MM.1S (cell line): ENCODE data around the gene CACNA1D.

Source experiments
- DNase-seq: peaks from one replicate; pipeline ENCODE4 v3.0.0-alpha.2; 2015
- H2AFZ ChIP-seq: fragments of 300-600 bp; sonication (generic); 2 replicates; pipeline ENCODE4 v1.6.0; 2016; ENCODE audit warnings: antibody characterized with exemption, low read length
- H3F3A ChIP-seq: fragments of 300-600 bp; sonication (generic); 2 replicates; pipeline ENCODE4 v1.6.1; 2016; ENCODE audit warnings: mild to moderate bottlenecking, antibody characterized with exemption, low read length, moderate library complexity, mixed read lengths; ENCODE audit not compliant: insufficient read depth
- H3K27ac ChIP-seq: fragments of 300-600 bp; sonication (generic); 2 replicates; pipeline ENCODE4 v1.5.1; 2016; ENCODE audit warnings: mild to moderate bottlenecking, low read length
- H3K27me3 ChIP-seq: fragments of 300-600 bp; sonication (generic); replicated peaks from 2 replicates; pipeline ENCODE4 v1.6.0; 2016; ENCODE audit warnings: low read length; ENCODE audit not compliant: insufficient read depth
- H3K36me3 ChIP-seq: fragments of 300-600 bp; sonication (generic); replicated peaks from 2 replicates; pipeline ENCODE4 v1.6.1; 2016; ENCODE audit warnings: mild to moderate bottlenecking, low read length, mixed read lengths; ENCODE audit not compliant: insufficient read depth
- H3K4me1 ChIP-seq: fragments of 300-600 bp; sonication (generic); 2 replicates; pipeline ENCODE4 v1.6.1; 2016; ENCODE audit warnings: low read length, mixed read lengths
- H3K4me2 ChIP-seq: fragments of 300-600 bp; sonication (generic); 2 replicates; pipeline ENCODE4 v1.6.0; 2016; ENCODE audit warnings: low read depth, low read length
- H3K4me3 ChIP-seq: fragments of 300-600 bp; sonication (generic); 2 replicates; pipeline ENCODE4 v1.5.1; 2016; ENCODE audit warnings: low read length, mixed read lengths
- H3K79me2 ChIP-seq: fragments of 300-600 bp; sonication (generic); 2 replicates; pipeline ENCODE4 v1.6.1; 2016; ENCODE audit warnings: mixed run types, low read length, mixed read lengths
- H3K9ac ChIP-seq: fragments of 300-600 bp; sonication (generic); 2 replicates; pipeline ENCODE4 v1.6.1; 2016; ENCODE audit warnings: low read length, mixed read lengths
- H3K9me2 ChIP-seq: fragments of 300-600 bp; sonication (generic); replicated peaks from 2 replicates; pipeline ENCODE4 v1.6.1; 2016; ENCODE audit warnings: mild to moderate bottlenecking, low read length, mixed read lengths; ENCODE audit not compliant: insufficient read depth
- H3K9me3 ChIP-seq: fragments of 300-600 bp; sonication (generic); replicated peaks from 2 replicates; pipeline ENCODE4 v1.6.1; 2016; ENCODE audit warnings: mild to moderate bottlenecking, low read length, mixed read lengths; ENCODE audit not compliant: insufficient read depth
- H4K20me1 ChIP-seq: fragments of 300-600 bp; sonication (generic); 2 replicates; pipeline ENCODE4 v1.6.1; 2016; ENCODE audit warnings: mild to moderate bottlenecking, low read length, moderate library complexity, mixed read lengths; ENCODE audit not compliant: insufficient read depth
- EZH2 ChIP-seq: fragments of 300-600 bp; sonication (generic); optimal IDR thresholded peaks from 2 replicates; pipeline ENCODE3; 2017; ENCODE audit warnings: low read depth, mild to moderate bottlenecking, antibody characterized with exemption, low read length, mixed read lengths
- EZH2phosphoT487 ChIP-seq: fragments of 300-600 bp; sonication (generic); IDR thresholded peaks from 2 replicates; pipeline ENCODE4 v1.6.1; 2018; ENCODE audit warnings: antibody characterized with exemption, low read length
- TF ChIP-seq, protein P1 (sequence below): fragments of 300-600 bp; sonication (generic); IDR thresholded peaks from 2 replicates; pipeline ENCODE4 v1.5.1; 2016; ENCODE audit warnings: antibody characterized with exemption, low read length, mixed read lengths

Gene CACNA1D

DNA sequence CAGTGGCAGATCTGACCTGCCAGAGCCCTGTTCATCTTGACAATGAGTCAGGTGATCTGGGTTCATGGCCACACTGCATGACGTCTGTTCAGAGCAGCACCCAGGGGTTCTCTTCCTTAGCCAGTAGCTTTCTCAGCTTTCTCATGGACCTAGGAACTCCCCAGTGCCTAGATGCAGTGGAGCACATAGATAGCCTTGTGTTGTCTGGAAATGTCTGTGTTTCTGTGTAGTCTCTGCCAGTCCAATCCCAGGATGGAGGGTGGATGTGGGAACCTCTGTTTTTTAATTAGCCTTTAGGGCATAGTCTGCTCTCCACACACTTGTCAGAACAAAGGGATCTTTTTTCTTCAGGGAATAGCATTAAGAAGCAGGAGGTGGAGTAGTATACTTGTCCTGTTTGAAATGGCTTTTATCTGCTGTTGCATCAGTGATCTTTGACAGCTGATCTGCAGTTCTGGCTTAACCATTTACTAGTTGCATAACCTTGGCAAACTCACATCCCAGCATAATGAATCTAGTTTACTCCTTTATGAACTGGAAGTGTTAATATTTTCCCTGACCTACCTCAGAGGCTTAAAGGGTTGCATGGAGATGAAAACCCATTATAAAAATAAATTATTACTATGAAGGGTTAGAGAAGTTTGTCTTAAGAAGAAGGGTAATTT, 16.1 kb upstream of the CACNA1D start:
- no peak overlapping the region for H3K9ac ChIP-seq
- H2AFZ ChIP-seq: no peak overlapping the region
- H3K27ac ChIP-seq: no peak overlapping the region
- H3K4me1 ChIP-seq: no peaks in the 10 kb centered on the region
- H3K9me3 ChIP-seq: no peaks in the 10 kb centered on the region
- no peaks in the 10 kb centered on the region for H3K79me2 ChIP-seq
- TF ChIP-seq EZH2phosphoT487: no peak
- no peak for TF ChIP-seq EZH2
- TF ChIP-seq, protein P1, sequence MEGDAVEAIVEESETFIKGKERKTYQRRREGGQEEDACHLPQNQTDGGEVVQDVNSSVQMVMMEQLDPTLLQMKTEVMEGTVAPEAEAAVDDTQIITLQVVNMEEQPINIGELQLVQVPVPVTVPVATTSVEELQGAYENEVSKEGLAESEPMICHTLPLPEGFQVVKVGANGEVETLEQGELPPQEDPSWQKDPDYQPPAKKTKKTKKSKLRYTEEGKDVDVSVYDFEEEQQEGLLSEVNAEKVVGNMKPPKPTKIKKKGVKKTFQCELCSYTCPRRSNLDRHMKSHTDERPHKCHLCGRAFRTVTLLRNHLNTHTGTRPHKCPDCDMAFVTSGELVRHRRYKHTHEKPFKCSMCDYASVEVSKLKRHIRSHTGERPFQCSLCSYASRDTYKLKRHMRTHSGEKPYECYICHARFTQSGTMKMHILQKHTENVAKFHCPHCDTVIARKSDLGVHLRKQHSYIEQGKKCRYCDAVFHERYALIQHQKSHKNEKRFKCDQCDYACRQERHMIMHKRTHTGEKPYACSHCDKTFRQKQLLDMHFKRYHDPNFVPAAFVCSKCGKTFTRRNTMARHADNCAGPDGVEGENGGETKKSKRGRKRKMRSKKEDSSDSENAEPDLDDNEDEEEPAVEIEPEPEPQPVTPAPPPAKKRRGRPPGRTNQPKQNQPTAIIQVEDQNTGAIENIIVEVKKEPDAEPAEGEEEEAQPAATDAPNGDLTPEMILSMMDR: no peak
- DNase-seq: no peak
- H3K27me3 ChIP-seq: no peaks in the 10 kb centered on the region
- H3K9me2 ChIP-seq: no peaks in the 10 kb centered on the region
- H4K20me1 ChIP-seq: no peaks in the 10 kb centered on the region
- no peaks in the 10 kb centered on the region for H3K36me3 ChIP-seq
- H3F3A ChIP-seq: no peaks in the 10 kb centered on the region
- H3K4me2 ChIP-seq: no peak overlapping the region
- no peak overlapping the region for H3K4me3 ChIP-seq

DNA sequence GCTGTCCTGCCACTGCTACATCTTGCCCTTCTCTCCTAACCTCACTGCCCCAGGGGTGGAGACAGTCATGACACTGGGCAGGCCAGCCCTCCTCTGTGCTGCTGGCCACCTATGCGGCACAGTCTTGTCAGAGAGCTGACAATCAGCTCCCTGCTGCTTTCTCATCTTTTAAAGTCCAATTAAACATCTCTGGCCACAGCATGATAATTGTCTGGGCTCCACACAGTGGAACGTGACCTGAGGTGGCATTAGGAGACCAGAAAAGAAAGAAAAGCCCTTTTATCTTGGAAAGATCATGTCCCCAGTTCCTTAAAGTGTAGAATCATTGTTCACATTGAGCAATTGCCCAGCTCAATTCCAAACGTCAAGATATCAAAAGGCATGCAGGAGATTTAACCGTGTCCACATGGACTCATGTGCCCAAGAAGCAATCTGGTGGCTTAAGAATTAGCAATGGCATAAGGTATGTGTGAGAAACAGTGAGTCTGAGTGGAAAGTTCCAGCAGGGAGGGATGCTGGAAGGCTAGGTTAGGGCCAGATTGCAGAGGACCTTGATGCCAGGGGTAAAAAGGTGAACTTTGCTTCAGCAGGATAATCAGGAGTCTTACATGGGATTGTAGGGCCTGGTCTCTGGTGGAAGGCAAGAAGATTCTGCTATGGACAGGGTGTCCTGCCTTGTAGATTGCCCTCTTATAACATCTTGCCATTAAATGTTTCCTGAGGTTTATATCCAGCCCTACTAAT, 15.3 kb upstream of the CACNA1D start:
- H3F3A ChIP-seq: no peaks in the 10 kb centered on the region
- H3K4me1 ChIP-seq: no peaks in the 10 kb centered on the region
- no peak for TF ChIP-seq EZH2phosphoT487
- no peak for TF ChIP-seq EZH2
- H3K9ac ChIP-seq: no peak overlapping the region
- H3K27ac ChIP-seq: no peak overlapping the region
- DNase-seq: no peak
- H3K27me3 ChIP-seq: no peaks in the 10 kb centered on the region
- no peaks in the 10 kb centered on the region for H3K79me2 ChIP-seq
- no peaks in the 10 kb centered on the region for H4K20me1 ChIP-seq
- H2AFZ ChIP-seq: no peak overlapping the region
- H3K4me3 ChIP-seq: no peak overlapping the region
- no peak overlapping the region for H3K4me2 ChIP-seq
- no peaks in the 10 kb centered on the region for H3K9me2 ChIP-seq
- H3K36me3 ChIP-seq: no peaks in the 10 kb centered on the region
- no peaks in the 10 kb centered on the region for H3K9me3 ChIP-seq

DNA sequence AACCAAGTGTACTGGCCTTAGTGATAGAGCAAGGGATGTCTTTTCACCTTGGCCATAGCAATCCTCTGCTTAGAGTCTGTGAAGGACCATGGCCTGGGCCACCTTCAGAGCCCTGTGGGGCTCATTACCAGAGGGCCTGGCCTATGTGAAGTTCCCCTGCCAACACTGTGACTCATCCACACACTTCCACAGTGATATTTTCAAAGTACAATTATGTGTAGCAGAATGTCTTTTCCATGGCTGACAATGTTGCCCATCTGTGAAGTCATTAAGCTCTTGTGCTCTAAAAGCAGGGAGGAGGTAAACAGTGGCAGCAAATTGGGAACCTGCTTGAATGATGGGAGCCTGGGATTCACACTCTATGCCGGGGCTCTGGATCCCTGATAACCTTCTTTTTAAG, 12.2 kb upstream of the CACNA1D start:
- Histone ChIP-seq H3F3A (no peaks in the 10 kb centered on the region), H3K9ac (no peak overlapping the region), H3K79me2 (no peaks in the 10 kb centered on the region), H4K20me1 (no peaks in the 10 kb centered on the region), H3K36me3 (no peaks in the 10 kb centered on the region), H3K9me3 (no peaks in the 10 kb centered on the region), H3K27me3 (no peaks in the 10 kb centered on the region), H3K4me1 (no peaks in the 10 kb centered on the region), H2AFZ (no peak overlapping the region), H3K4me3 (no peak overlapping the region), H3K9me2 (no peaks in the 10 kb centered on the region), H3K4me2 (no peak overlapping the region), H3K27ac (no peak overlapping the region)
- no peak for DNase-seq
- TF ChIP-seq EZH2 (no peak), EZH2phosphoT487 (no peak)
- TF ChIP-seq, protein P1: no peak

DNA sequence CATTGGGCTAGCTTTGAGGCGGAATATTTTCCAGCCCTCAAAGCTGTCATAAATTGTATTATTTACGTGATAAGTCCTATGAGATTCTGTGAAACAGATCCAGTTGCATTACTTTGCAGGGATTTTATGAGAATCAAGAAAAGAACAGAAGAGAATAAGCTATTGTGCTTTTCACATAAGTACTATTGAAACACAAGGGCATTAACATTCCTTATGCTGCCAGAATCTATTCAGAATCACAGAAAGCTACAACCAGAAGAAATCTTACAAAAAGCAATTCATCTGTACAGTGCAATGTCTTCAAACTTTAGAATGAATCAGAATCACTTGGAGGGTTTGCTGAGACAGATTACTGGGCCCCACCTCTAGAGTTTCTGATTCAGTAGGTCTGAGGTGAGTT, 10.6 kb upstream of the CACNA1D start:
- H3K9me3 ChIP-seq: no peaks in the 10 kb centered on the region
- no peaks in the 10 kb centered on the region for H3K4me1 ChIP-seq
- H3K36me3 ChIP-seq: no peaks in the 10 kb centered on the region

More for the DNA sequence above, 10.6 kb upstream of the CACNA1D start:
- Histone ChIP-seq H3K27ac (no peak overlapping the region), H3K4me2 (no peak overlapping the region), H3K4me3 (no peak overlapping the region), H3K79me2 (no peaks in the 10 kb centered on the region), H3F3A (no peaks in the 10 kb centered on the region), H3K27me3 (no peaks in the 10 kb centered on the region), H3K9me2 (no peaks in the 10 kb centered on the region), H2AFZ (no peak overlapping the region), H3K9ac (no peak overlapping the region), H4K20me1 (no peaks in the 10 kb centered on the region)
- TF ChIP-seq, protein P1: no peak
- no peak for TF ChIP-seq EZH2
- TF ChIP-seq EZH2phosphoT487: no peak
- DNase-seq: no peak
